Measurements from ENCODE around the gene HK1.

HK1 gene

GRCh38 chr10:69406816-69407580 is 128.7 kb downstream of the HK1 start:
- H3K27ac Mint-ChIP-seq, result peak overlapping the region; percentile 62 to 85 (median 66)
- H3K27me3 Mint-ChIP-seq (ENCODE audit: low read depth), result peaks cover 4% of the 10 kb centered on the region
- H3K36me3 Mint-ChIP-seq (ENCODE audit: low read depth), result peaks cover 4% of the 10 kb centered on the region
- no peaks in the 10 kb centered on the region for H3K9me3 Mint-ChIP-seq
- peaks cover 35% of the 10 kb centered on the region for H3K4me1 Mint-ChIP-seq
- H3K4me3 Mint-ChIP-seq, result peak overlapping the region; percentile 4 to 34 (median 15)
- no peak for TF ChIP-seq CTCF (IDR thresholded peaks at IDR 0.05; ENCODE audit: unreplicated experiment in 3 of 3)

GRCh38 chr10:69407621-69408301 is 129.5 kb downstream of the HK1 start:
- Mint-ChIP-seq H3K27ac (peak overlapping the region in 2 of 3 experiments; percentile 28 to 92), H3K9me3 (no peaks in the 10 kb centered on the region), H3K27me3 (ENCODE audit: low read depth) (peaks cover 4% of the 10 kb centered on the region), H3K4me1 (peaks cover 31% of the 10 kb centered on the region), H3K4me3 (peak overlapping the region in 1 of 3 experiments; percentile 14), H3K36me3 (ENCODE audit: low read depth) (peaks cover 1% of the 10 kb centered on the region)
- TF ChIP-seq CTCF (IDR thresholded peaks at IDR 0.05; ENCODE audit: unreplicated experiment in 3 of 3), result no peak

GRCh38 chr10:69408318-69409175 is 130.3 kb downstream of the HK1 start:
- TF ChIP-seq CTCF (IDR thresholded peaks at IDR 0.05; ENCODE audit: unreplicated experiment in 3 of 3), result peak; percentile 73 to 86 (median 79)
- Mint-ChIP-seq H3K36me3 (ENCODE audit: low read depth) (no peaks in the 10 kb centered on the region), H3K4me1 (peaks cover 29% of the 10 kb centered on the region), H3K27ac (peak overlapping the region; percentile 56 to 92 (median 92)), H3K9me3 (no peaks in the 10 kb centered on the region), H3K4me3 (peak overlapping the region; percentile 70 to 81 (median 72)), H3K27me3 (ENCODE audit: low read depth) (peaks cover 4% of the 10 kb centered on the region)

- peaks cover 4% of the 10 kb centered on the region for H3K27me3 Mint-ChIP-seq (ENCODE audit: low read depth)
- H3K27ac Mint-ChIP-seq, result peak overlapping the region in 1 of 3 experiments; percentile 24
- TF ChIP-seq CTCF (IDR thresholded peaks at IDR 0.05; ENCODE audit: unreplicated experiment in 3 of 3), result no peak
- H3K9me3 Mint-ChIP-seq, result no peaks in the 10 kb centered on the region
- peaks cover 23% of the 10 kb centered on the region for H3K4me1 Mint-ChIP-seq
- H3K4me3 Mint-ChIP-seq, result peak overlapping the region in 1 of 3 experiments; percentile 6
- no peaks in the 10 kb centered on the region for H3K36me3 Mint-ChIP-seq (ENCODE audit: low read depth)
These were observed 130.8 kb downstream of the HK1 start for GRCh38 chr10:69409176-69409495.

- H3K27ac Mint-ChIP-seq, result no peak overlapping the region
- peak overlapping the region in 1 of 3 experiments; percentile 39 for H3K4me3 Mint-ChIP-seq
- H3K9me3 Mint-ChIP-seq, result no peaks in the 10 kb centered on the region
- peaks cover 4% of the 10 kb centered on the region for H3K27me3 Mint-ChIP-seq (ENCODE audit: low read depth)
- no peak for TF ChIP-seq CTCF (IDR thresholded peaks at IDR 0.05; ENCODE audit: unreplicated experiment in 3 of 3)
- no peaks in the 10 kb centered on the region for H3K36me3 Mint-ChIP-seq (ENCODE audit: low read depth)
- H3K4me1 Mint-ChIP-seq, result peaks cover 20% of the 10 kb centered on the region
These were observed 131.7 kb downstream of the HK1 start for GRCh38 chr10:69409968-69410367.

Measured in nephron (organoid).